ENCODE data around the gene SNX5.

The SNX5 gene

GRCh38 chr20:17959257-17959627 lies 9.4 kb downstream of the SNX5 start:
- DNase-seq = no peak

GRCh38 chr20:17958373-17959256 lies 10.0 kb downstream of the SNX5 start:
- DNase-seq = peak; percentile 51

- no peak for DNase-seq
These were observed 10.9 kb downstream of the SNX5 start for GRCh38 chr20:17957505-17958363.

- DNase-seq = no peak
These were observed 12.4 kb downstream of the SNX5 start for GRCh38 chr20:17956099-17956685.

- no peak for DNase-seq
These were observed 13.3 kb downstream of the SNX5 start for GRCh38 chr20:17955302-17955701.

- no peak for DNase-seq
These were observed 14.7 kb downstream of the SNX5 start for GRCh38 chr20:17953935-17954334.

GRCh38 chr20:17952692-17953684 lies 15.6 kb downstream of the SNX5 start:
- no peak for DNase-seq

- DNase-seq = no peak
These were observed 17.3 kb downstream of the SNX5 start for GRCh38 chr20:17951323-17951722.

- no peak for DNase-seq
These were observed 17.9 kb downstream of the SNX5 start for GRCh38 chr20:17950670-17951069.

- no peak for DNase-seq
These were observed 18.7 kb downstream of the SNX5 start for GRCh38 chr20:17949899-17950298.

- DNase-seq = no peak
These were observed 20.2 kb downstream of the SNX5 start for GRCh38 chr20:17948442-17948841.

GRCh38 chr20:17947474-17947815 lies 21.1 kb downstream of the SNX5 start:
- no peak for DNase-seq

GRCh38 chr20:17946572-17947473 lies 21.8 kb downstream of the SNX5 start:
- DNase-seq = no peak

GRCh38 chr20:17946040-17946439 lies 22.6 kb downstream of the SNX5 start:
- no peak for DNase-seq

GRCh38 chr20:17944854-17945474 lies 23.6 kb downstream of the SNX5 start:
- no peak for DNase-seq

- DNase-seq = no peak
These were observed 25.3 kb downstream of the SNX5 start for GRCh38 chr20:17943343-17943742.

GRCh38 chr20:17941826-17942196 lies 26.8 kb downstream of the SNX5 start:
- no peak for DNase-seq

- DNase-seq = no peak
These were observed 27.3 kb downstream of the SNX5 start for GRCh38 chr20:17941087-17941825.

- DNase-seq = no peak
These were observed 28.2 kb downstream of the SNX5 start for GRCh38 chr20:17940224-17940971.

Data from HCEC 1CT (cell line).